ENCODE measurements around the gene MRPL49.
A peak's percentile ranks its signal among the peaks of the same experiment; 100 is the strongest.
"Not testable (repeated sequence)": the region's sequence is repeated elsewhere in the genome, so short reads cannot be mapped to it uniquely, and the experiment has no call there.

MRPL49 gene

GRCh38 chr11:65131895-65132237 lies 9.7 kb downstream of the MRPL49 start:
- Mint-ChIP-seq H3K27me3 (ENCODE audit: low read depth) (peaks cover 5% of the 10 kb centered on the region), H3K4me1 (ENCODE audit: low read depth) (peaks cover 28% of the 10 kb centered on the region), H3K4me3 (no peak overlapping the region), H3K36me3 (ENCODE audit: low read depth) (peaks cover 27% of the 10 kb centered on the region), H3K9me3 (no peaks in the 10 kb centered on the region), H3K27ac (no peak overlapping the region)

DNA sequence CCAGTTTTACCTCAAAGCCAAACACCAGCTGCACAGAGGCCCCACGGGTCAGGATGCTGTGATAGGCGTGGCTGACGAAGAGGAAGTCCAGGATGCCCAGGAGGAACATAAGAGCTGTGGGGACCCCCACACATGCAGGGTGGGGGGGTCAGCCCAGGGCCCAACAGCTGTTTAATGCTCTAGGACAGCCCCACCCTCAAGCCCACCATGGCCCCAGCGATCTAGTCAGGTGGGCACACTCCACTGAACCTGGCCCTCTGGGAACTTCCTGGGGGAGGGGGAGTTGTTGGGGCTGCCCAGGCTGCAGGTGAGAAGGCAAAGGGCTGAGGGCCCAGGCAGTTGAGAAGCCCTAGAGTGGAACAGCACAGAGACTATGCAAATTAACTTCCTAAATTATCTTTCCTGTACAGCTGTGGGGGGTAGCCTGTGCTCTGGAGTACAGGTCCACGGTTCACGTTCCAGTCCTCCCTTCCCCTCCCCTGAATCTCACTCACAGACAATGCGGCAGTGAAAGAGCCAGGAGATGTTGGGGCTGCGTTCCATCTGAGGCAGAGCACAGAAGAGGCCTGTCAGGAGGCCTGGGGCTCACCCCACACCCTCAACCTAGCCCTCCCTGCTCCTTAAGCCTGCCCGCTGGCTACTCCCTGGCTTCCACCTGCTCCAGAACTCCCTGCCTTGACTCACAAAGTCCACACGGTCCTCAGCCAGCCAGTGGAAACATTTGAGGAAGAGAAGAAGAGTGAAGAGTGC lies 10.3 kb downstream of the MRPL49 start:
- Mint-ChIP-seq H3K9me3 (no peaks in the 10 kb centered on the region), H3K4me1 (ENCODE audit: low read depth) (peaks cover 26% of the 10 kb centered on the region), H3K4me3 (peak overlapping the region; percentile 99), H3K27me3 (ENCODE audit: low read depth) (peaks cover 5% of the 10 kb centered on the region), H3K27ac (peak overlapping the region; percentile 100), H3K36me3 (ENCODE audit: low read depth) (peaks cover 22% of the 10 kb centered on the region)

DNA sequence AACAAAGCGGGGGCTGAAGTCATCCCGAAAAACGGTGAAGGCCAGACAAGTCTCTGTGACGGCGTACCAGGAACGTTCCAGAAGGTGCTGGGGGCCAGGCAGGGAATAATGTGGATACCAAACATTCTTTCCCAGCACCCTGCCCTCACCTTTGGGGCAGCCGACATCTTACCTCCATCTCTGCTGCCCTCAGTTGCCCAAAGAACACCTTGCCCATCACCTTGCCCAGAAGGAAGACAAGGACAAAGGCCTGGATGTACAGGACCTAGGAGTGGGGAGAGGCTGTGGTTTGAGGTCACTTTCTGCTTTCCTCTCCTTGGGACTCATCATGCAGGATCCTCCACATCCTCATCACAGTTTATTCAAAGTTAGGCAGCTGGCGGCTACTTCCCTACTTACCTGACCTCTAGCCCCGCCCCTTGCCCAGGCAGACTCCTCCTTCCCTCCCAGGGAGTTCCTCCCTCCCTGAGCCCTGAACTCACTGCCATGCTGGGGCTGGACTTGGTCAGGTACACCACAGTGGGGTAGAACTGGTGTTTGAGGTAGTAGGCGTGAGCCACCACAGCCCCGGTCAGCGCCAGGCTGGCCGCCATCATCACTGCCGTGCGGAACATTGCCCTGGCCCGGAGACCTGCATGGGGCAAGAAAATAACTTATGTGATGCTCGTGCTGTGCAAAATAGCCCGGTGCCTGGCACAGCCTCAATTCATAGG lies 11.0 kb downstream of the MRPL49 start:
- H3K9me3 Mint-ChIP-seq = no peaks in the 10 kb centered on the region
- H3K36me3 Mint-ChIP-seq (ENCODE audit: low read depth) = peaks cover 19% of the 10 kb centered on the region
- H3K4me3 Mint-ChIP-seq = peak overlapping the region; percentile 99
- H3K27me3 Mint-ChIP-seq (ENCODE audit: low read depth) = peaks cover 5% of the 10 kb centered on the region
- peak overlapping the region; percentile 100 for H3K27ac Mint-ChIP-seq
- H3K4me1 Mint-ChIP-seq (ENCODE audit: low read depth) = peaks cover 28% of the 10 kb centered on the region

DNA sequence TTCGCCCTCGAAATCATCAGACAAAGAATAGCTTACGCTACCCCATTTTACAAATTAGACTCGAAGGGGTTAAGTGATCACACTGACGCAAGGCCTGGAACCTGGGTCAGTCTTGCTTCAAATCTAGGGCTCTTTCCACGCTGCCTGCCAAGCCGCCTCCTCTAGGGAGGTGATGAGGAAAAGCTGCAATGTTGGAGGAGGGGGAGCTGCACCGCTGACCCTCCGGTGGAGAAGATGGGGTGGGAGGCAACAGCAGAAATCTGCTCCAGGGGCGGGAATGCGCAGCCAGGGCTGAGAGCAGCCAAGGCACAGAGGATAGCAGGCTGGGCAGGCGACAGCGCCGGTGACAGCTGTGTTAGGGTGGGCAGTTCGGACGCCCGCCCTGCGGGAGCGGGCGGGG lies 11.6 kb downstream of the MRPL49 start:
- peaks cover 5% of the 10 kb centered on the region for H3K27me3 Mint-ChIP-seq (ENCODE audit: low read depth)
- peak overlapping the region; percentile 99 for H3K4me3 Mint-ChIP-seq
- peaks cover 28% of the 10 kb centered on the region for H3K4me1 Mint-ChIP-seq (ENCODE audit: low read depth)
- peaks cover 19% of the 10 kb centered on the region for H3K36me3 Mint-ChIP-seq (ENCODE audit: low read depth)
- H3K9me3 Mint-ChIP-seq = no peaks in the 10 kb centered on the region
- H3K27ac Mint-ChIP-seq = peak overlapping the region; percentile 100

DNA sequence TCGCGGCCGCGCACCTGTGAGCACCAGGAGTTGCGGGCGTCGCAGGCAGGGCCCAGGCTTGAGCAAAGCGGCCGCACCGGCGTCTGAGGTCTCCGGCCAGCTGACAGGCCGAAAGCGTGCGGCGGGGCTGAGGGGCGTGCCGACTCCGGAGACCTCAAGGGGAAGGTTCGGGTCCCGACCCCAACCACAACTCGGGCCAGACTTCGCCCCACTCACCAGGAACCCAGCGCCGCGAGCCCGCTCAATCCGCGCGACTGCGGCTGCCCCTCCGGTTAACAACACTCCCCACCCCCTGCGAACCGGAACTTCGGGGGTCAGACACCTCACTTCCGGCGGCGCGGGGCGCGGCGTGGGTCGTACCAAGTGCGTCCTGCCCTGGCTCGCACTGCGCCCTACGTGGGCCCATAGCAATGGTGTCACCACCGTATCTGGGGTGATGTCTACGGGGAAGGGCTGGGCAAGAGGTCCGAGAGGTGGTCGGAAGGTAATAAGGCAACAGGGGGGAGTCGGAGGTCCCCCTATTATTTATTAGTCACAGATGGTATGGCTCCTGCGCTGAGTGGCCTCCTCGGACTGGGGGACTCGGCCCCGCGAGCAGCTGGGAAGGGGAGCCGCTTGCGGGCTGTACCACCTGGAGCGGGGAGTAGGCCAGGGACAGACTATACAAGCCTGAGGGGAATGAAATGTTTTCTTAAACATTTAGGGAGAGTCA lies 12.3 kb downstream of the MRPL49 start, which contains the start of gene SYVN1:
Gene SYVN1, minus strand, starts transcription at position 280 of the 712 bp plus-strand sequence. CDS start 918 bp downstream, outside the sequence.
- H3K4me1 Mint-ChIP-seq (ENCODE audit: low read depth) = peaks cover 28% of the 10 kb centered on the region
- H3K9me3 Mint-ChIP-seq = no peaks in the 10 kb centered on the region

DNA sequence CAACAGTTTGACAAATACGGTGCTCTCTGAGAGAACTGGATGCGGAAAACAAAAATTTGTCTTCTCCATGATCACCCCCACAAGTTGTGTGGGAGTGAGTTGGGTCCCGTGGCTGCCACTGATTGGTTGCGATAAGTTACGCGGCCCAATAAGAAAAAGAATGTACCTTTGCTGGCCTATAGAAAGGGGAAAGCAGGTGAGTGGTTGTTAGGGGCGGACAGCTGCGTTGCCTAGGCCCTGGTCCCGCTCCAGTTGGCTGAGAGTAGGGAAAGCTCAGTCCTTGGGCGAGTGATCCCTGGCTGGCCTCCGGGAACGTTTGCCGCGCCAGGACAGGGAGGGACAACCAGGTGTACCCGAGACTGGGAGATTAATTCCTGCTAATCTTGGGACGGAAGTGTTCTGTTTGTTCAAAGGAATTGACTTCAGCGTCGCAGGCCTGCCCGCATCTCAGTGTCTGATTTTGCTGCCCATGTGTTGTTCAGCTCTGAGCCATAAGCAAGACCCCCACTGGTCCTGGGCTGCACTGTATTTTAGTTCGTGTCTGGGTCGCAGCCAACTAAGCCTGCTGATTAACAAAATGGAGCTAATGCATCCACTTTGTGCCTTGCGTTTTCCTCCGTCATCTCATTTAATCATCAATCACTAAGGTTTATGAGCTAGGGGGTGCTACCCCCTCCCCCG lies 13.0 kb downstream of the MRPL49 start:
- peak overlapping the region; percentile 99 for H3K4me3 Mint-ChIP-seq
- H3K4me1 Mint-ChIP-seq (ENCODE audit: low read depth) = peaks cover 28% of the 10 kb centered on the region
- H3K27me3 Mint-ChIP-seq (ENCODE audit: low read depth) = peaks cover 8% of the 10 kb centered on the region
- H3K9me3 Mint-ChIP-seq = no peaks in the 10 kb centered on the region
- peak overlapping the region; percentile 100 for H3K27ac Mint-ChIP-seq
- H3K36me3 Mint-ChIP-seq (ENCODE audit: low read depth) = peaks cover 19% of the 10 kb centered on the region

More for the DNA sequence above, 12.3 kb downstream of the MRPL49 start, which contains the start of gene SYVN1:
- peaks cover 5% of the 10 kb centered on the region for H3K27me3 Mint-ChIP-seq (ENCODE audit: low read depth)
- H3K27ac Mint-ChIP-seq = peak within 1 kb of the TSS; percentile 100
- peaks cover 19% of the 10 kb centered on the region for H3K36me3 Mint-ChIP-seq (ENCODE audit: low read depth)
- peak within 1 kb of the TSS; percentile 99 for H3K4me3 Mint-ChIP-seq

DNA sequence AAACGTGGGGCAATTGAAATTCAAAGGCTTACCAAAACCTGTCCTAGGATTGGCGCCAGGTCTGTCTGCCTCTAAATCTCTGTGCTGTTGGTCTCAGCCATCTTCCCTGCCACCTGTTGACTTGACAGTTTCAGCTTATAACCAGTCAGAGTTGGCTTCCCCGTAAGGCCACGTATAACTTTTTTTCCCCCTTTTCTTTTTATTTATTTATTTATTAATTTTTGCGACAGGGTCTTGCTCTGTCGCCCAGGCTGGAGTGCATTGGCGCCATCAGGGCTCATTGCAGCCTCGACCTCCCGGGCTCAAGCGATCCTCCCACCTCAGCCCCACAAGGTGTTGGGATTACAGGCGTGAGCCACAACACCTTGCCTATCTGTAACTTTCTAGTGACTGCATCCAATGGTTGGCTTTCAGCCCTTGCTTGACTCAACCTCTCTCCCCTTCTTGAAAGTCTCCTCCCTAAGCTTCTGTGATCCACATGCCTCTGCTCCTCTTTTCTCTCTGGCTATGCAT lies 13.6 kb downstream of the MRPL49 start:
- Mint-ChIP-seq H3K4me1 (ENCODE audit: low read depth) (peaks cover 28% of the 10 kb centered on the region), H3K9me3 (no peaks in the 10 kb centered on the region), H3K27me3 (ENCODE audit: low read depth) (peaks cover 12% of the 10 kb centered on the region), H3K4me3 (peak overlapping the region; percentile 99), H3K27ac (peak overlapping the region; percentile 100), H3K36me3 (ENCODE audit: low read depth) (peaks cover 17% of the 10 kb centered on the region)

DNA sequence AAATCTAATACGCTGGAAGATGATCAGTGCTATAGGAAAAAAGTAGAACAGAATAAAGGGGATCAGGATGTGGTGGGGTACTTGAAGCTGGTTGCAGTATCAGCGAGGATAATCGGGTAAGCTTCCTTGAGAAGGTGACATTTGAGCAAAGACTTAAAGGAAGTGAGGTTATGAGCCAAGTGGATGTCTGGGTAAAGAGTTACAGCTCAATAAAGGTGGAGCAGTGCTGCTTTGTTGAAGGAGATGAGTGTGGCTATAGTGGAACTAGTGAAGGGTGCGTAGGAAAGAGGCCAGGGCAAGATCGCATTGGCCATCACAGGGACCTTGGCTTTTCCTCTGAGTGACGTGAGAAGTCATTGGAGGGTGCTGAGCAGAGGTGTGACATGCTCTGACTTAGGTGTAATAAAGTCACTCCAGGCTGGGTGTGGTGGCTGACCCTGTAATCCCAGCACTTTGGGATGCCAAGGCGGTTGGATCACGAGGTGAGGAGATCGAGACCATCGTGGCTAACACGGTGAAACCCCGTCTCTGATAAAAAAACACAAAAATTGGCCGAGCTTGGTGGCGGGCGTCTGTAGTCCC lies 14.5 kb downstream of the MRPL49 start:
- H3K4me3 Mint-ChIP-seq = no peak overlapping the region
- H3K27me3 Mint-ChIP-seq (ENCODE audit: low read depth) = peaks cover 18% of the 10 kb centered on the region
- H3K36me3 Mint-ChIP-seq (ENCODE audit: low read depth) = peaks cover 13% of the 10 kb centered on the region
- peak overlapping the region; percentile 83 for H3K27ac Mint-ChIP-seq
- H3K9me3 Mint-ChIP-seq = no peaks in the 10 kb centered on the region
- H3K4me1 Mint-ChIP-seq (ENCODE audit: low read depth) = peaks cover 28% of the 10 kb centered on the region

DNA sequence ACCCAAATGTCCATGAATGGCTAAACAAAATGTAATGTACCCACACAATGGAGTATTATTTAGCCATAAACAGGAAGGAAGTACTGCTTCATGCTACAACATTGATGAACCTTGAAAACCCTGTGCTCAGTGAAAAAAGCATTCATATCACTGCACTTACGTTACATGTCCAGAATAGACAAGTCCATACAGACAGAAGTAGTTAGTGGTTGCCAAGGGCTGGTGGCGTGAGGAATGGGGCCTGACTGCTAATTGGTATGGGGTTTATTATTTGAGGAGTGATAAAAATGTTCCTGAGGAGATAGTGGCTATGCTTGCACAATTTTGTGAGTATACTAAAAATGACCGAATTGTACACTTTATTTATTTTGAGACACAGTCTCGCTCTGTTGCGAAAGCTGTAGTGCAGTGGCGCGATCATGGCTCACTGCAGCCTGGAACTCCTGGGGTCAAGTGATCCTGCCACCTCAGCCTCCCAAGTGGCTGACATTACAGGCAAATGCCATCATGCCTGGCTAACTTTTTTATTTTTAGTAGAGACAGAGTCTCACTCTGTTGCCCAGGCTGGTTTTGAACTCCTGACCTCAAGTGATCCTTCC lies 19.9 kb downstream of the MRPL49 start:
- peaks cover 2% of the 10 kb centered on the region for H3K4me1 Mint-ChIP-seq (ENCODE audit: low read depth)
- H3K27ac Mint-ChIP-seq = no peak overlapping the region
- no peak overlapping the region for H3K4me3 Mint-ChIP-seq

DNA sequence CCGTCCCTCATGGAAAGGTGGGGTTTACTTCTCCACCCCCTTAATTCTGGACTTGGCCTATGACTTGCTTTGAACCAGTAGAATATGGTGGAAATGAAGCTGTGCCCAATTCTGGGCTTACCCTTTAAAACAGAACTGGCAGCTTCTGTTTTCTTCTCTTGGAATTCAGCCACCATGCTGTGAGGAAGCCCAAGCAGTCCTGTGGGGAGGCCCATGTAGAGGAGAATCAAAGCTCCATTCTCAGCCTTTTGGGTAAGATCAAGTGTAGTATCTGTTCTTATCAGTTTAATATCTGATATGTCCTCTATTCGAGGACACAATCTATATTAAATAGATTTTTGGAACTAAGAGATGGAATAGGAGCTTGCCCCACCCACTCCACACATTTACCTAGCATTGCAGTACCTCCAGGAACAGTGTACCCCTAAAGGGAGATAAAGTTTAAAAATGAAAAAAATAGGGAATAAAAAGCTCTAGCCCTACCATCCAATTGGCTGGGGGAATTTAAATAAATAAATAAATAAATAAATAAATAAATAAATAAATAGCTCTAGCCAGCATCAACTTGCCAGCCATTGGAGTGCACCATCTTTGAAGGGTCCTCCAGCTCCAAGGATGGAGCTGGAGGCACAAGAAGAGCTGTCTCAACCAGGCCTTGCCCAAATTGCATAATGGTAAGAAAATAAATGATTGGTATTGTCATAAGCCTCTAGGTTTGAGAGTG lies 25.4 kb downstream of the MRPL49 start:
- no peak overlapping the region for H3K4me3 Mint-ChIP-seq
- H3K27ac Mint-ChIP-seq = no peak overlapping the region
- H3K9me3 Mint-ChIP-seq = no peaks in the 10 kb centered on the region
- no peaks in the 10 kb centered on the region for H3K36me3 Mint-ChIP-seq (ENCODE audit: low read depth)
- peaks cover 10% of the 10 kb centered on the region for H3K4me1 Mint-ChIP-seq (ENCODE audit: low read depth)
- H3K27me3 Mint-ChIP-seq (ENCODE audit: low read depth) = peaks cover 17% of the 10 kb centered on the region

More for the DNA sequence above, 19.9 kb downstream of the MRPL49 start:
- no peaks in the 10 kb centered on the region for H3K36me3 Mint-ChIP-seq (ENCODE audit: low read depth)
- peaks cover 32% of the 10 kb centered on the region for H3K27me3 Mint-ChIP-seq (ENCODE audit: low read depth)
- no peaks in the 10 kb centered on the region for H3K9me3 Mint-ChIP-seq

GRCh38 chr11:65148657-65149056 lies 26.5 kb downstream of the MRPL49 start:
- peaks cover 20% of the 10 kb centered on the region for H3K27me3 Mint-ChIP-seq (ENCODE audit: low read depth)
- no peaks in the 10 kb centered on the region for H3K9me3 Mint-ChIP-seq
- H3K36me3 Mint-ChIP-seq (ENCODE audit: low read depth) = no peaks in the 10 kb centered on the region
- peaks cover 13% of the 10 kb centered on the region for H3K4me1 Mint-ChIP-seq (ENCODE audit: low read depth)
- no peak overlapping the region for H3K4me3 Mint-ChIP-seq
- H3K27ac Mint-ChIP-seq = no peak overlapping the region

GRCh38 chr11:65150131-65150508 lies 28.0 kb downstream of the MRPL49 start:
- H3K36me3 Mint-ChIP-seq (ENCODE audit: low read depth); H3K4me3 Mint-ChIP-seq; H3K27ac Mint-ChIP-seq; H3K9me3 Mint-ChIP-seq: not testable (repeated sequence)
- peaks cover 19% of the 10 kb centered on the region for H3K27me3 Mint-ChIP-seq (ENCODE audit: low read depth)
- H3K4me1 Mint-ChIP-seq (ENCODE audit: low read depth) = peaks cover 13% of the 10 kb centered on the region
